GM19099 (cell line): ENCODE results near the gene TRAF5.

Source experiments
- POLR2A ChIP-seq: IDR thresholded peaks from 3 replicates; pipeline ENCODE4 v1.6.1; 2011; ENCODE audit warnings: low read depth; ENCODE audit not compliant: insufficient read length; ENCODE audit errors: extremely low read depth

Gene TRAF5

GRCh38 chr1:211326528-211327345 lies at the start of gene TRAF5:
Gene TRAF5, plus strand, starts transcription at chr1:211326833. Its CDS starts 26,407 bp downstream, at chr1:211353240.
- peak; percentile 66 for TF ChIP-seq POLR2A

- TF ChIP-seq POLR2A = no peak
Measured at GRCh38 chr1:211279340-211279739, 47.3 kb upstream of the TRAF5 start.

- no peak for TF ChIP-seq POLR2A
Measured at GRCh38 chr1:211280910-211281309, 45.7 kb upstream of the TRAF5 start.

- no peak for TF ChIP-seq POLR2A
Measured at GRCh38 chr1:211281320-211282022, 45.2 kb upstream of the TRAF5 start.

GRCh38 chr1:211282023-211282373 lies 44.6 kb upstream of the TRAF5 start:
- TF ChIP-seq POLR2A = no peak

GRCh38 chr1:211285196-211285595 lies 41.4 kb upstream of the TRAF5 start:
- no peak for TF ChIP-seq POLR2A

GRCh38 chr1:211287218-211287617 lies 39.4 kb upstream of the TRAF5 start:
- no peak for TF ChIP-seq POLR2A

- no peak for TF ChIP-seq POLR2A
Measured at GRCh38 chr1:211292411-211292810, 34.2 kb upstream of the TRAF5 start.

- TF ChIP-seq POLR2A = no peak
Measured at GRCh38 chr1:211296396-211296795, 30.2 kb upstream of the TRAF5 start.

GRCh38 chr1:211305044-211305443 lies 21.6 kb upstream of the TRAF5 start:
- TF ChIP-seq POLR2A = no peak

GRCh38 chr1:211309617-211310016 lies 17.0 kb upstream of the TRAF5 start:
- no peak for TF ChIP-seq POLR2A

GRCh38 chr1:211313392-211313791 lies 13.2 kb upstream of the TRAF5 start:
- TF ChIP-seq POLR2A = no peak

GRCh38 chr1:211318576-211319280 lies 7.9 kb upstream of the TRAF5 start:
- TF ChIP-seq POLR2A = no peak

- no peak for TF ChIP-seq POLR2A
Measured at GRCh38 chr1:211319892-211320291, 6.7 kb upstream of the TRAF5 start.

GRCh38 chr1:211320980-211321379 lies 5.7 kb upstream of the TRAF5 start:
- no peak for TF ChIP-seq POLR2A
